Adrenal gland (tissue), 12 donors: ENCODE measurements around the gene ZNF831. TPM values are rescaled to one million over a fixed set of nuclear protein-coding genes. Genes with fewer than 3 reads are reported as not detected.

ENCODE experiments used
- DNase-seq, 7 donors: peaks; one replicate each; pipeline ENCODE4 v3.0.0-alpha.2; 2019 to 2020
- H3K27ac ChIP-seq, 5 donors: fragments of 200-600 bp; sonication (generic) in 4 of 5; 1 replicate in 3 of 5; 2 replicates in 2 of 5; pipeline versions ENCODE4 v1.5.1 to v1.8.0; 2016 to 2020; ENCODE audit warnings: mild to moderate bottlenecking in 1 of 5
- H3K27me3 ChIP-seq: fragments of 200-600 bp; 2 replicates; pipeline ENCODE4 v1.8.0; 2021
- H3K36me3 ChIP-seq, 2 donors: fragments of 200-600 bp; replicated peaks in 1 of 2; 1 replicate in 1 of 2; 2 replicates in 1 of 2; pipeline versions ENCODE4 v1.5.1 to v1.8.0; 2018 to 2022
- H3K4me1 ChIP-seq, 2 donors: fragments of 200-600 bp; replicated peaks in 1 of 2; 1 replicate in 1 of 2; 2 replicates in 1 of 2; pipeline versions ENCODE4 v1.5.1 to v1.8.0; 2018 to 2021
- H3K4me3 ChIP-seq, 4 donors: fragments of 200-600 bp; sonication (generic) in 3 of 4; one replicate each; pipeline ENCODE4 v1.5.1; 2016 to 2018
- H3K9me3 ChIP-seq, 3 donors: fragments of 200-600 bp; sonication (generic) in 1 of 3; replicated peaks in 1 of 3; 1 replicate in 2 of 3; 2 replicates in 1 of 3; pipeline versions ENCODE4 v1.5.1 to v1.8.0; 2016 to 2021
- CTCF ChIP-seq, 6 experiments: fragments of 450-650 bp in 4 of 6; fragments of 200-600 bp in 2 of 6; sonication (generic) in 1 of 6; IDR thresholded peaks; 1 replicate in 5 of 6; 2 replicates in 1 of 6; pipeline versions ENCODE4 v1.5.1 to v1.8.0; 2016 to 2021; ENCODE audit warnings: antibody characterized with exemption in 6 of 6, mild to moderate bottlenecking in 2 of 6, moderate library complexity in 1 of 6
- POLR2A ChIP-seq, 2 donors: fragments of 450-650 bp; IDR thresholded peaks; one replicate each; pipeline ENCODE4 v1.6.1; 2017; ENCODE audit warnings: antibody characterized with exemption in 2 of 2, mild to moderate bottlenecking in 2 of 2, moderate library complexity in 1 of 2
- WGBS, 4 donors: extraction: QIAGEN DNeasy Blood & Tissue Kit in 2 of 4; methylation state at CpG; one replicate each; pipeline versions ENCODE4 v1.1.5 to v1.1.7; 2013 to 2017; 5-methylcytosine and 5-hydroxymethylcytosine counted together
- intact Hi-C, 2 donors: fragments of 100-400 bp; cut with DNase I; formaldehyde crosslinking; loops; one replicate each; pipeline versions ENCODE4 v1.14.1 to v1.15.0; 2022 to 2023
- polyA plus RNA-seq, 3 donors: library from polyadenylated mRNA; stranded (reverse); fragments of 200-250 nt in 2 of 3; fragments of 350-450 nt in 1 of 3; fragmentation: Illumina TruSeq in 1 of 3; extraction: RNeasy Lipid Tissue Mini Kit (QIAGEN cat#74804) in 1 of 3; gene quantifications; one replicate each; pipeline ENCODE4 v1.2.3, GENCODE V29; 2013 to 2014
- total RNA-seq, 9 donors: library from RNA; depleted of rRNA in 4 of 9; stranded (reverse); fragments of >200 nt in 4 of 9; fragments of 120-200 nt in 1 of 9; fragmentation: NEBNext Ultra II Directional in 1 of 9; extraction: Animal tissue kit (Norgen Biotek cat#: 25700) in 1 of 9; gene quantifications; one replicate each; pipeline versions ENCODE4 v1.1.0 to v1.2.4, GENCODE V29; 2013 to 2023
- donor health status: healthy with polysubstance abuse.
- donor health status: Bipolar disorder and iron deficiency.
- donor health status: DM: yes; HTN: yes; CAD: no.
- donor health status: DM: no; HTN: no; CAD: no.
- donor health status: DM: no; HTN: no; CAD: no.
- donor health status: DM: yes; HTN: yes; CAD: no.

ZNF831 gene
- total and polyA plus RNA-seq, 12 donors = 0.05 to 0.61 (median 0.15) TPM

DNA sequence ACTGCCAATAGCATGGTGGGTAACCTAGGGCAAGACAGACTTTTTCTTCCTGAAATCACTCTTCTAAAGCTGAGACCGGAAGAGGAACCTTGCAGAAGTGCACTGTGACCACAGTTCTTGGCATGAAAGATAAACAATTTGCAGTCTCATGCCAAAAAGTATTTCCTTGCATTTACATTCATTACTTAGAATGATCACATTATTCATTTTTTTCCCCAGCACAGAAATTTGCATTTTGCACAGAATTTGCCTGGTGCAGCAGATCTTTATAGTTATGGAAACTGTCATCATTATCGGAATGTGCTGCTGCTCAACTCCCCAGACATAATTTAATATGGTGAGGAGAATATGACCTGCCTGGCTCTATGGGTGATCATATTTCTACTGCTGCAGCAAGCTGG, 94.6 kb downstream of the ZNF831 start:
- Histone ChIP-seq H3K9me3 (no peaks in the 10 kb centered on the region), H3K4me3 (no peak overlapping the region), H3K4me1 (no peaks in the 10 kb centered on the region), H3K27ac (no peak overlapping the region), H3K27me3 (no peaks in the 10 kb centered on the region), H3K36me3 (no peaks in the 10 kb centered on the region)
- DNase-seq = no peak
- intact Hi-C loops = no loop called here
- WGBS, 4 donors = 40 to 59% (median 53%) methylated on average over 2 of the region's 2 CpGs
- TF ChIP-seq POLR2A (IDR thresholded peaks at IDR 0.05) = no peak
- no peak for TF ChIP-seq CTCF (IDR thresholded peaks at IDR 0.05)

- WGBS, 4 donors = 83 to 89% (median 87%) methylated on average over 2 of the region's 2 CpGs
- no peaks in the 10 kb centered on the region for H3K36me3 ChIP-seq
- no peak overlapping the region for H3K27ac ChIP-seq
- H3K27me3 ChIP-seq = peaks cover 3% of the 10 kb centered on the region
- TF ChIP-seq POLR2A (IDR thresholded peaks at IDR 0.05) (no peak), CTCF (IDR thresholded peaks at IDR 0.05) (no peak)
- H3K9me3 ChIP-seq = no peaks in the 10 kb centered on the region
- DNase-seq = no peak
- no peaks in the 10 kb centered on the region for H3K4me1 ChIP-seq
- intact Hi-C loops = no loop called here
- no peak overlapping the region for H3K4me3 ChIP-seq
Measured at GRCh38 chr20:59259946-59260345, 96.3 kb downstream of the ZNF831 start.

GRCh38 chr20:59265298-59265697, 101.7 kb downstream of the ZNF831 start:
- no peak for DNase-seq
- TF ChIP-seq POLR2A (IDR thresholded peaks at IDR 0.05) = no peak
- no peak for TF ChIP-seq CTCF (IDR thresholded peaks at IDR 0.05)
- intact Hi-C loops = no loop called here
- Histone ChIP-seq H3K9me3 (no peaks in the 10 kb centered on the region), H3K4me3 (no peak overlapping the region), H3K36me3 (no peaks in the 10 kb centered on the region), H3K4me1 (no peaks in the 10 kb centered on the region), H3K27me3 (peaks cover 3% of the 10 kb centered on the region), H3K27ac (no peak overlapping the region)

GRCh38 chr20:59268870-59269269, 105.2 kb downstream of the ZNF831 start:
- intact Hi-C loops = no loop called here
- TF ChIP-seq CTCF (IDR thresholded peaks at IDR 0.05) (no peak), POLR2A (IDR thresholded peaks at IDR 0.05) (no peak)
- no peaks in the 10 kb centered on the region for H3K36me3 ChIP-seq
- no peaks in the 10 kb centered on the region for H3K4me1 ChIP-seq
- H3K27me3 ChIP-seq = no peaks in the 10 kb centered on the region
- H3K9me3 ChIP-seq = no peaks in the 10 kb centered on the region
- WGBS, 4 donors = 64 to 76% (median 72%) methylated on average over 3 of the region's 3 CpGs
- H3K4me3 ChIP-seq = no peak overlapping the region
- H3K27ac ChIP-seq = no peak overlapping the region
- no peak for DNase-seq
